Psoas muscle (tissue), 8 donors: ENCODE results near the gene TNS3. TPM values are rescaled to one million over a fixed set of nuclear protein-coding genes. Genes with fewer than 3 reads are reported as not detected.
"Not testable (repeated sequence)": the region's sequence is repeated elsewhere in the genome, so short reads cannot be mapped to it uniquely, and the experiment has no call there.

Experiments used
- ATAC-seq, 4 donors: fragments of 200-7000 bp; cut with Tn5 transposase; one replicate each; pipeline ENCODE4 v1.9.1; 2020; ENCODE audit warnings: moderate library complexity in 3 of 4, mild to moderate bottlenecking in 2 of 4
- DNase-seq, 2 donors: peaks; one replicate each; pipeline ENCODE4 v3.0.0-alpha.2; 2020
- H3K27ac ChIP-seq: fragments of 200-600 bp; one replicate; pipeline ENCODE4 v1.8.0; 2022
- H3K27me3 ChIP-seq, 3 donors: fragments of 200-600 bp in 1 of 3; one replicate each; pipeline versions ENCODE4 v1.6.1 to v1.8.0; 2013 to 2022; ENCODE audit warnings: low read length in 2 of 3, mild to moderate bottlenecking in 2 of 3, moderate library complexity in 1 of 3; ENCODE audit not compliant: insufficient read depth in 3 of 3
- H3K36me3 ChIP-seq, 2 donors: fragments of 200-600 bp in 1 of 2; one replicate each; pipeline versions ENCODE4 v1.6.1 to v1.8.0; 2013 to 2022; ENCODE audit warnings: low read depth in 1 of 2, mild to moderate bottlenecking in 1 of 2, moderate library complexity in 1 of 2; ENCODE audit not compliant: insufficient read depth in 1 of 2
- H3K4me1 ChIP-seq: fragments of 200-600 bp; one replicate; pipeline ENCODE4 v1.8.0; 2022
- H3K4me3 ChIP-seq: fragments of 200-600 bp; one replicate; pipeline ENCODE4 v1.8.0; 2022; ENCODE audit warnings: mild to moderate bottlenecking
- H3K9me3 ChIP-seq: fragments of 200-600 bp; one replicate; pipeline ENCODE4 v1.8.0; 2022
- WGBS, 3 donors: extraction: QIAGEN DNeasy Blood & Tissue Kit; methylation state at CpG; one replicate each; pipeline versions ENCODE4 v1.1.6 to v1.1.7; 2013; 5-methylcytosine and 5-hydroxymethylcytosine counted together
- intact Hi-C, 2 donors: fragments of 100-400 bp; cut with DNase I; formaldehyde crosslinking; loops; one replicate each; pipeline versions ENCODE4 v1.11.0 to v1.14.2; 2022
- polyA plus RNA-seq, 3 donors: library from polyadenylated mRNA; stranded (reverse); fragments of 200-250 nt; gene quantifications; one replicate each; pipeline ENCODE4 v1.2.3, GENCODE V29; 2013
- total RNA-seq, 4 donors: library from RNA; stranded (reverse); fragmentation: NEBNext Ultra II Directional in 2 of 4; extraction: Animal tissue kit (Norgen Biotek cat#: 25700) in 2 of 4; gene quantifications; one replicate each; pipeline versions ENCODE4 v1.2.1 to v1.2.4, GENCODE V29; 2021 to 2023
- TF ChIP-seq, protein P1 (sequence below): fragments of 200-600 bp; IDR thresholded peaks from one replicate; pipeline ENCODE4 v1.8.0; 2022; ENCODE audit warnings: antibody characterized with exemption
- donor health status: healthy with polysubstance abuse.
- donor health status: DM: no; HTN: no; CAD: no; lungs with moderate emphysema.
- donor health status: Bipolar disorder and iron deficiency.
- donor health status: healthy.
- donor health status: DM: yes; HTN: yes; CAD: no.
- donor health status: DM: no; HTN: no; CAD: no.
- donor health status: DM: no; HTN: no; CAD: no.
- donor health status: DM: yes; HTN: yes; CAD: no.

TNS3 gene
- total and polyA plus RNA-seq, 7 donors = 11.5 to 75.3 (median 35.0) TPM

DNA sequence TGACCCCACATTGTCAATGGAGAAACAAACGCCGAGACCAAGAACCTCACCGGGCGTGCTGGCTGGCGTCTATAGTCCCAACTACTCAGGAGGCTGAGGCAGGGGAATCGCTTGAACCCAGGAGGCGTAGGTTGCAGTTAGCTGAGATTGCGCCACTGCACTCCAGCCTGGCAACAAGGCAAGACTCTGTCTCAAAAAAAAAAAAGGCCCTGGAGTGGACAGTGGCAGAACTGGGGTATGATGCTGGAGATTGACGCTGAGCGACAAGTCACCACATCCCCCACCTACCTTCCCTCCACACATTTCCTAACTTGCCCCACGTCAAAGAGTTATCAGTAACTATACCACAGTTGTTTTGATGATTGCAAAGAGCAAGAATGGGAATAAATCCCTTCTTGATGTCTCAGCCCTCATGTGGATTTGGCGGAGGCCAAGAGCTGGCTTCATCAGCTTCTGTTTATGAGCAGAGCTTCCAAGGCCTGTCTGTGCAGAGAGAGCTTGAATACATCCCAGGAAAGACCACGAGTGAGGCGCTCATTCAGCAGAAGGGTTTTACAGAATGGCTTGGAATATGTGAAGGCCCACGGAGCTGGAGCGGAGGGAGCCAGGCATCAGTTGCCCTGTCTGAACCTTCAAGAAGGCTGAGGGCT, 28.0 kb upstream of the TNS3 start:
- WGBS, 3 donors = 71 to 76% (median 74%) methylated on average over 16 of the region's 16 CpGs
- H3K27me3 ChIP-seq = no peaks in the 10 kb centered on the region
- no peak overlapping the region for H3K4me3 ChIP-seq
- intact Hi-C loops = no loop called here
- H3K4me1 ChIP-seq = peaks cover 15% of the 10 kb centered on the region
- ATAC-seq (peak; percentile 50 to 57 (median 53)), DNase-seq (peak; percentile 40 to 67)
- no peaks in the 10 kb centered on the region for H3K36me3 ChIP-seq
- peak overlapping the region; percentile 58 for H3K27ac ChIP-seq
- H3K9me3 ChIP-seq = no peaks in the 10 kb centered on the region
- TF ChIP-seq, protein P1, sequence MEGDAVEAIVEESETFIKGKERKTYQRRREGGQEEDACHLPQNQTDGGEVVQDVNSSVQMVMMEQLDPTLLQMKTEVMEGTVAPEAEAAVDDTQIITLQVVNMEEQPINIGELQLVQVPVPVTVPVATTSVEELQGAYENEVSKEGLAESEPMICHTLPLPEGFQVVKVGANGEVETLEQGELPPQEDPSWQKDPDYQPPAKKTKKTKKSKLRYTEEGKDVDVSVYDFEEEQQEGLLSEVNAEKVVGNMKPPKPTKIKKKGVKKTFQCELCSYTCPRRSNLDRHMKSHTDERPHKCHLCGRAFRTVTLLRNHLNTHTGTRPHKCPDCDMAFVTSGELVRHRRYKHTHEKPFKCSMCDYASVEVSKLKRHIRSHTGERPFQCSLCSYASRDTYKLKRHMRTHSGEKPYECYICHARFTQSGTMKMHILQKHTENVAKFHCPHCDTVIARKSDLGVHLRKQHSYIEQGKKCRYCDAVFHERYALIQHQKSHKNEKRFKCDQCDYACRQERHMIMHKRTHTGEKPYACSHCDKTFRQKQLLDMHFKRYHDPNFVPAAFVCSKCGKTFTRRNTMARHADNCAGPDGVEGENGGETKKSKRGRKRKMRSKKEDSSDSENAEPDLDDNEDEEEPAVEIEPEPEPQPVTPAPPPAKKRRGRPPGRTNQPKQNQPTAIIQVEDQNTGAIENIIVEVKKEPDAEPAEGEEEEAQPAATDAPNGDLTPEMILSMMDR = no peak

DNA sequence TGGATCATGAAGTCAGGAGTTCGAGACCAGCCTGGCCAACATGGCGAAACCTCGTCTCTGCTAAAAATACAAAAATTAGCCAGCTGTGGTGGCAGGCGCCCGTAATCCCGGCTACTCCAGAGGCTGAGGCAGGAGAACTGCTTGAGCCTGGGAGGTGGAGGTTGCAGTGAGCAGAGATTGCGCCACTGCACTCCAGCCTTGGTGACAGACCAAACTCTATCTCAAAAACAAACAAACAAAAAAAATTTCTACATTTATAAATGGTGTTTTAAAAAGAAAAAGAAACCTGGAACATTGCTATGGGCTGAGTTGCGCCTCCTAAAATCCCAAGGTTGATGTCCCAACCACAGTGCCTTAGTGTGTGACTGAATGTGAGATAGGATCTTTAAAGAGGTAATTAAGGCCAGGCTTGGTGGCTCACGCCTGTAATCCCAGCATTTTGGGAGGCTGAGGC, 24.7 kb upstream of the TNS3 start:
- DNase-seq = not testable (repeated sequence)
- peaks cover 15% of the 10 kb centered on the region for H3K4me1 ChIP-seq

DNA sequence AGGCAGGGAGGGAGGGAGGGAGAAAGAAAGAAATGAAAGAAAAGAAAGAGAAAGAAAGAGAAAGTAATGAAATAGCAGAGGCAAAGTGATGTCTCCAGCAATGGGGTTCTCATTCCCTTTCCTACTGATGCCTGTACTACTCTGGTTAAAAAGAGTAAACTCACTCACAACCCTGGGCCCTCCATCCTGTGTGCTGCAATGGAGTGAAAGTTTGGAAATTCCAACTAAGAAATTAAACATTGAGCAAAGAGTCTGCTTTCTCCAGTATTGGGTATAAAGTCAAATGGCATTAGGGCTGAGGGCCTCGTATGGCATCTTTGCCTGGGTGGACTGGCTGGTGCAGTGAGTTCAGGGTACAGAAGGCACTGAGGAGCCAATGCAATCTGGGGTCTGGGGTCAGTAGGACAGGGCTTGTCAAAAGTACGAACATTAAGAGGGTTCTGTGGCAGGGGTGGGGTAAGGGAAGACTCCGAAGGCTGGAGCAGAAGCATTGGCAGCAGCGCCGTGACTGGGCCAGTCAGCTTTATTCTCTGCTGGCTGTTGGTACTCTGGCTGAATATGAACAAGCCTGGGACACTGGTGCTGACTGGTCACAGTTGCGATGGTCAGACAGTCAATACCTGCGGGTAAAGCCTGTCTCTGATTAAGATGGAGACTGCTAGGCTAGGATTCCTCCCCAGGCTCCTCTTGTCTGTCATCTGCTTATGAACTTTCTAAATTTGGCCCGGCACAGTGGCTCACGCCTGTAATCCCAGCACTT, 24.1 kb upstream of the TNS3 start:
- no peak overlapping the region for H3K4me3 ChIP-seq
- ATAC-seq (no peak), DNase-seq (no peak)
- TF ChIP-seq, protein P1 = no peak
- 68 to 91% (median 77%) methylated on average over 9 of the region's 9 CpGs for WGBS, 3 donors
- H3K27ac ChIP-seq = no peak overlapping the region
- H3K27me3 ChIP-seq = no peaks in the 10 kb centered on the region
- H3K9me3 ChIP-seq = no peaks in the 10 kb centered on the region
- peaks cover 12% of the 10 kb centered on the region for H3K4me1 ChIP-seq
- no peaks in the 10 kb centered on the region for H3K36me3 ChIP-seq
- intact Hi-C loops = no loop called here

More for the DNA sequence above, 24.7 kb upstream of the TNS3 start:
- 86 to 93% (median 88%) methylated on average over 9 of the region's 9 CpGs for WGBS, 3 donors
- H3K4me3 ChIP-seq, H3K27me3 ChIP-seq, intact Hi-C loops, H3K36me3 ChIP-seq, ATAC-seq, H3K27ac ChIP-seq, H3K9me3 ChIP-seq: not testable (repeated sequence)

DNA sequence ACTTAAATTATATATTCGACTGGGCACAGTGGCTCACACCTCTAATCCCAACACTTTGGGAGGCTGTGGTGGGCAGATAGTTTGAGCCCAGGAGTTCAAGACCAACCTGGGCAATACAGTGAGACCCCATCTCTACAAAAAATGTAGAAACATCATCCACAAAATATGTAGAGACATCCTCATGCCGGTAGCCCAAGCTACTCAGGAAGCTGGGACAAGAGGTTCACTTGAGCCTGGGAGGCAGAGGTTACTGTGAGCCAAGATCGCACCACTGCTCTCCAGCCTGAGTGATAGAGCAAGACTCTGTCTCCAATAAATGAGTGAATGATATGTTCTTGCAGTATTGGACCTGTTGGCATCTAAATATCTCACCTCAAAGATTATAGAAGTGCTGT, 22.6 kb upstream of the TNS3 start:
- DNase-seq = no peak
- intact Hi-C loops = no loop called here
- H3K36me3 ChIP-seq = no peaks in the 10 kb centered on the region
- TF ChIP-seq, protein P1 = no peak
- no peaks in the 10 kb centered on the region for H3K27me3 ChIP-seq
- 34 to 54% (median 37%) methylated on average over 3 of the region's 3 CpGs for WGBS, 3 donors
- no peaks in the 10 kb centered on the region for H3K4me1 ChIP-seq
- no peak overlapping the region for H3K4me3 ChIP-seq
- no peak overlapping the region for H3K27ac ChIP-seq
- peak; percentile 8 to 28 (median 18) for ATAC-seq
- no peaks in the 10 kb centered on the region for H3K9me3 ChIP-seq

DNA sequence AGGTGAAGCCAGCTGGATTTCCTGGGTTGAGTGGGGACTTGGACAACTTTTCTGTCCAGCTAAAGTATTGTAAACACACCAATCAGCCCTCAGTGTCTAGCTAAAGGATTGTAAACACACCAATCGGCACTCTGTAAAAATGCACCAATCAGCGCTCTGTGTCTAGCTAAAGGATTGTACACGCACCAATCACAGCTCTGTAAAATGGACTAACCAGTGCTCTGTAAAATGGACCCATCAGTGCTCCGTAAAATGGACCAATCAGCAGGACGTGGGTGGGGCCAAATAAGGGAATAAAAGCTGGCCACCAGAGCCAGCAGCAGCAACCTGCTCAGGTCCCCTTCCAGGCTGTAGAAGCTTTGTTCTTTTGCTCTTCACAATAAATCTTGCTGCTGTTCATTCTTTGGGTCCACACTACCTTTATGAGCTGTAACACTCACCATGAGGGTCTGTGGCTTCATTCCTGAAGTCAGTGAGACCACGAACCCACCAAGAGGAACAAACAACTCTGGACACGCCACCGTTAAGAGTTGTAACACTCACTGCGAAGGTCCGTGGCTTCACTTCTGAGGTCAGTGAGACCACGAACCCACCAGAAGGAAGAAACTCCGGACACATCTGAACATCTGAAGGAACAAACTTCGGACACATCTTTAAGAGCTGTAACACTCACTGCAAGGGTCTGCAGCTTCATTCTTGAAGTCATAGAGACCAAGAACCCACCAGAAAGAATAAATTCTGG, 21.8 kb upstream of the TNS3 start:
- H3K27me3 ChIP-seq, H3K27ac ChIP-seq, ATAC-seq, H3K4me3 ChIP-seq, intact Hi-C loops, DNase-seq, H3K36me3 ChIP-seq, H3K9me3 ChIP-seq, H3K4me1 ChIP-seq: not testable (repeated sequence)
- WGBS, 3 donors = 94 to 98% (median 96%) methylated on average over 13 of the region's 13 CpGs
